GM18499 (cell line): ENCODE data around the gene GPR107.

ENCODE experiments used
- ATAC-seq: cut with Tn5 transposase; IDR thresholded peaks from one replicate; pipeline ENCODE4 v1.9.1; 2021; ENCODE audit warnings: moderate number of reproducible peaks; ENCODE audit not compliant: insufficient read depth, unreplicated experiment

The GPR107 gene

GRCh38 chr9:130050462-130050861 lies 3.2 kb upstream of the GPR107 start:
- no peak for ATAC-seq

GRCh38 chr9:130051855-130052254 lies 1.9 kb upstream of the GPR107 start:
- ATAC-seq = no peak

DNA sequence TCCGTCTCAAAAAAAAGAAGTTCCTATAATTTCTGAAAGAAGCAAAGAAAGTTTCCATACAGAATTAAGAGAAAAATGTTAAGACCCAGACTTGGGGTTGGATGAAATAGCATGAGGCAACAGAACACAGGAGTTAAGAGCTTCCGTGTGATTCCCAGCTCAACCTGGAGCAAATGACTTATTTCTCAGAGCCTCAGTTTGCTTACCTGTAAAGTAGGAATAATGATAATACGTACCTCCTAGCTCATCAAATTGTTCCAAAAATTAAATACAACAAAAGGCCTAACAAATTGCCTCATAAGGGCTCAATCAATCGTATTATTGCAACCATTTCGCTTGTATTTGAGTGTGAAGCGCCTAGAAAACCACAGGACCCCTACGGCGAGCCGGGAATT lies 600 bp upstream of the GPR107 start:
- ATAC-seq = no peak

DNA sequence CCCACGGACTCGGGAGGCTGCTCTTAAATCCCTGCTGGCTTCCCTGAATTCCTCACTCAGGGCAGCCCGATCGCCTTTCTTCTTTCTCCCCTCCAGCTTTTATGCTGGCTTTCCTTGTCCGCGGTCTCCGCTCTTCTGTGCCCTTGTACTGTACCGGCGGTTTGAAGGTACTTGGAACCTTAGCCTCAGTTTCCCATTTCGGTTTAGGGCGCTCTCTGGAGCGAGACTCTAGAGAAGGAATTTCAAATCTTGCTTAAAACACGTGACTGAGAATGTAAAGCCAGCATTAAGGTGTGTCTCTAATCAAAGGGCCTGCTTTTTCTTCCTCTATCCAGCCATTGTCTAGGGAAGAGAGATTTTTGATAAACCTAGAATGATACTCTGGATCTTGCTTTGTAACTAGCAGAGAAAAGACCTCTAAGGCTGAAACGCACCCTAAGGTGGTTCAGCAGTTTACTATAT lies 650 bp downstream of the GPR107 start:
- no peak for ATAC-seq

DNA sequence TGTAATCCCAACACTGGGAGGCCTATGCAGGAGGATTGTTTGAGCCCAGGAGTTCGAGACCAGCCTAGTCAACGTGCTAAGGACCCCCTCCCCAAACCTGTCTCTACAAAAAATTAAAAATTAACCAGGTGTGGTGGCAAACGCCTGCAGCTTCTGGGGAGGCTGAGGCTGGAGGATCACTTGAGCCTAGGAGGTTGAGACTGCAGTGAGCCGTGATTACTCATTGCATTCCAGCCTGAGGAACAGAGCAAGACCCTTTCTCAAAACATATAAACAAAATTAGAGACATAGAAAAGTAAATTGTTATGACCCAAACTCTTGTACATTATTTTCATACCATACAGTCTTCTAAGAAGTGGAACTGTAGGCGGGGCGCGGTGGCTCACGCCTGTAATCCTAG lies 1.1 kb downstream of the GPR107 start:
- ATAC-seq = no peak

- no peak for ATAC-seq
These were observed 4.4 kb downstream of the GPR107 start for GRCh38 chr9:130058154-130058553.

GRCh38 chr9:130058887-130059286 lies 5.2 kb downstream of the GPR107 start:
- no peak for ATAC-seq

DNA sequence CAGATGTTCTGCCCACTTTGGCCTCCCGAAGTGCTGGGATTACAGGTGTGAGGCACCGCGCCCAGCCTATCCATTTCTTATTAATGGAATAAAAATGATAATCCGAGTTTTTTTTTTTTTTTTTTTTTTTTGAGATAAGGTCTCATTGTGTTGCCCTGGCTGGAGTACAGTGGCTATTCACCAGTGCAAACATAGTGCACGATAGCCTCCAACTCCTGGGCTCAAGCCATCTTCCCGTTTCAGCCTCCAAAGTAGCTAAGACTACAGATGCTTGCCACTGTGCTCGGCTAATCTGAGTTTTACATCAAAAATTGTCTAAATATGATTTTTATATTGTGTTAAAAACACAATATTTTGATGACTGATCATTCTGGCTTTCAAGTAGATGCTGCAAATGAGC lies 6.6 kb downstream of the GPR107 start:
- ATAC-seq = no peak

DNA sequence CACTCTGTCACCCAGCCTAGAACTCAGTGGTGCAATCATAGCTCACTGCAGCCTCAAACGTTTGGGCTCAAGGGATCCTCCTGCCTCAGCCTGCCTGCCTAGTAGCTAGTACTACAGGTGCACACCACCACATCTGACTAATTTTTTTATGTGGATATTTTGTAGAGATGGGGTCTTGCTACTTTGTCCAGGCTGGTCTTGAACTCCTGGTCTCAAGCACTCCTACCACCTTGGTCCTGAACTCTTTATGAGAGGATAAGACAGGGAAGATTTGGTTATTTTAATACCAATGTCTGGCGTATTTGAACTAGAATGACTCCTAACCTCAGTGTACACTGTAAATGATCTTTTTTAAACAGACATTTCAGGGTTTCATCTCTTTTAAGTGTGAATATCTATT lies 9.0 kb downstream of the GPR107 start:
- no peak for ATAC-seq

GRCh38 chr9:130064621-130065020 lies 10.9 kb downstream of the GPR107 start:
- no peak for ATAC-seq

DNA sequence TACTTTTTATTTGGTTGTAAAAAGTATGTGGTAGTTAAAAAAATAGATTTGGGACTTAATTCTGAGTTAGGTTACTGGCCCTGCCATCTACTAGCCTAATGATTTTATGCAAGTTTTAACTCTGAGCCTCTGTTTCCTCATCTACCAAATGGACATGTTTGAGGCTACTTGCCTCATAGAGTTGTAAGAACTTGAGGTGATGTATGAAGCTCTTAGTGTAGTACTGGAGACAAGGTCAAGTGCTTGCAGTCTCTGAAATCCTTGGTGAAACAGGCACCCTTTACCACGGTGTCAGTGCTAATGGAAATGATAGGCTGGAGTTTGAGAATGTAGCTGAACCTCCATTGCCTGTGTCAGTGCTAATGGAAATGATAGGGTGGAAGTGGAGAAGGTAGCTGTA lies 15.3 kb downstream of the GPR107 start:
- no peak for ATAC-seq

GRCh38 chr9:130072515-130073235 lies 19.0 kb downstream of the GPR107 start:
- no peak for ATAC-seq

DNA sequence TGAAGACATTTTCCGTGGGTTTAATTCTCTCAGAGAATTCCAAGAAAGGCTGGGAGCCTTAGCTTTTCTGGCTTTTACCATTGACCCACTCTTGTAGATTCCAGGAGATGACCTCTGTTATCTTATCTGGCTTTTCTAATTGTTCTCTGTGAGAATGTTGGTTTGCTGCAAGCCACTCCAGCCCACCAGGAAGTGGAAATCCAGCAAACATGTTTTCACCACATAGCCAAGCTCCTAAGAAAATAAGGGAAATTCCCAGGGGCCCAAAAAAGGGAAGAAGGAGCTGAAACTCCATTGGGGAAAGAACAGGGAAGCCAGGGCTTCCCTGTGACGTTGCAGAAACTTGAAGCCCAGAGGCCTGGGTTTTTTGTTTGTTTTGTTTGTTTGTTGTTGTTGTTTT lies 19.7 kb downstream of the GPR107 start:
- ATAC-seq = no peak

GRCh38 chr9:130078547-130078946 lies 24.8 kb downstream of the GPR107 start:
- ATAC-seq = no peak

DNA sequence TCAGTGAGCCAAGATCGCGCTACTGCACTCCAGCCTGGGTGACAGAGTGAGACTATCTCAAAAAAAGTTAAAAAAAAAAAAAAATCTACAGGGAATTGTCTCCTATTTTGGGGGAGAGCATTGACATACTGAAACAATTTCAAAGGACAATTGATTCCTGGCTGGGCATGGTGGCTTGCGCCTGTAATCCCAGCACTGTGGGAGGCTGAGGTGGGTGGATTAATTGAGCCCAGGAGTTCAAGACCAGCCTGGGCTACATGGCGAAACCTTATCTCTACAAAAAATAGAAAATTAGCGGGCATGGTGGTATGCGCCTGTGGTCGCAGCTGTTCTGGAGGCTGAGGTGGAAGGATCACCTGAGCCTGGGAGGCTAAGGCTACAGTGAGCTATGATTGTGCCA lies 30.6 kb downstream of the GPR107 start:
- ATAC-seq = no peak

- ATAC-seq = no peak
These were observed 34.3 kb downstream of the GPR107 start for GRCh38 chr9:130088051-130088450.

DNA sequence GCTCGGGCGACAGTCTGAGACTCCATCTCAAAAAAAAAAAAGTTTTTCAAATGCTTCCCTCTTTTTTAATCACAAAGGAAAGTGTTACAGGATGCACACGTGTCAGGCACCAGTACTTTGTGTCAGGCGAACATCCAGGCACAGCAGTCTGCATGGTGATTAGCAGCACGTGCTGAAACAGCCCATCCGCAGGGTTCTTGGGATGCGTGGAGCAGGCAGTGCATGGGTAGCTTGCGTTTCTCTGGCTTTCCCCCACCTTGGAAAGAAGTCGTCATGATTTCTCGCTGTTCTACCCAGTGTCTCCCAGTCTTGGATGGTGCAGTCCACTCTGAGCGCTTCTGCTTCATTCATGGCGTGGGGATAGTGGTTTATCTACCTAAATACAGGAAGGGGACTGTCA lies 35.4 kb downstream of the GPR107 start:
- no peak for ATAC-seq

- no peak for ATAC-seq
These were observed 37.2 kb downstream of the GPR107 start for GRCh38 chr9:130090915-130091314.

GRCh38 chr9:130092910-130093309 lies 39.2 kb downstream of the GPR107 start:
- no peak for ATAC-seq

GRCh38 chr9:130095872-130096271 lies 42.2 kb downstream of the GPR107 start:
- ATAC-seq = no peak

GRCh38 chr9:130100681-130101080 lies 47.0 kb downstream of the GPR107 start:
- no peak for ATAC-seq

- no peak for ATAC-seq
These were observed 48.2 kb downstream of the GPR107 start for GRCh38 chr9:130101915-130102314.
